Brain microvascular endothelial cell (primary cell): ENCODE results near the gene BIRC2.

Experiments
- DNase-seq: peaks from one replicate; pipeline ENCODE4 v3.0.0-alpha.2; 2020
- H3K27ac ChIP-seq: fragments of 250-450 bp; sonication (Bioruptor Pico); 2 replicates; pipeline ENCODE4 v1.5.1; 2020; ENCODE audit warnings: mild to moderate bottlenecking, moderate library complexity
- H3K27me3 ChIP-seq: fragments of 250-450 bp; sonication (Bioruptor Pico); replicated peaks from 2 replicates; pipeline ENCODE4 v1.5.1; 2020; ENCODE audit warnings: mild to moderate bottlenecking
- H3K36me3 ChIP-seq: fragments of 250-450 bp; sonication (Bioruptor Pico); replicated peaks from 2 replicates; pipeline ENCODE4 v1.5.1; 2020; ENCODE audit warnings: mild to moderate bottlenecking
- H3K4me3 ChIP-seq: 2 replicates; pipeline ENCODE4 v1.5.1; 2011; ENCODE audit warnings: low read depth, mild to moderate bottlenecking, control low read depth, low read length, moderate library complexity
- CTCF ChIP-seq: IDR thresholded peaks from 2 replicates; pipeline ENCODE4 v1.5.1; 2011; ENCODE audit warnings: low read depth, mild to moderate bottlenecking, moderate library complexity, low read length, control low read depth, inconsistent platforms; ENCODE audit errors: missing control alignments
- in situ Hi-C: cut with HindIII; loops from 2 replicates; pipeline ENCODE4 v1.10.0; 2017; ENCODE audit warnings: low sequenced_read_pairs, low pct_ligation_motif_present

The BIRC2 gene

DNA sequence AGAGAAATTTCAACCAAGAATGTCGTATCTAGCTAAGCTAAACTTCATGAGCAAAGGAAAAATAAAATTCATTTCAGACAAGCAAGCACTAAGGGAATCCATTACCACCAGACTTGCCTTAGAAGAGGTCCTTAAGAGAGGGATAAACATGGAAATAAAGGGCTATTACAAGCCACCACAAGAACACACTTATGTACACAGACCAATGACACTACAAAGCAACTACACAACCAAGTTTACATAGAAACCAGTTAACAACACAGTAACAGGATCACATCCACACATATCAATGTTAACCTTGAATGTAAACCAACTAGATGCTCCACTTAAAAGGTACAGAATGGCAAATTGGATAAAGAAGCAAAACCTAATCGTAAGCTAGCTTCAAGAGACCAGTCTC, 67.5 kb downstream of the BIRC2 start:
- Histone ChIP-seq H3K4me3 (no peak overlapping the region), H3K27me3 (no peaks in the 10 kb centered on the region), H3K36me3 (no peaks in the 10 kb centered on the region), H3K27ac (no peak overlapping the region)
- DNase-seq, result no peak
- no peak for TF ChIP-seq CTCF
- in situ Hi-C loops, result no loop called here

- no peak for TF ChIP-seq CTCF
- H3K27ac ChIP-seq, result no peak overlapping the region
- in situ Hi-C loops, result no loop called here
- no peak overlapping the region for H3K4me3 ChIP-seq
- DNase-seq, result no peak
- no peaks in the 10 kb centered on the region for H3K27me3 ChIP-seq
- no peaks in the 10 kb centered on the region for H3K36me3 ChIP-seq
Measured at GRCh38 chr11:102415304-102415916, 68.4 kb downstream of the BIRC2 start.

DNA sequence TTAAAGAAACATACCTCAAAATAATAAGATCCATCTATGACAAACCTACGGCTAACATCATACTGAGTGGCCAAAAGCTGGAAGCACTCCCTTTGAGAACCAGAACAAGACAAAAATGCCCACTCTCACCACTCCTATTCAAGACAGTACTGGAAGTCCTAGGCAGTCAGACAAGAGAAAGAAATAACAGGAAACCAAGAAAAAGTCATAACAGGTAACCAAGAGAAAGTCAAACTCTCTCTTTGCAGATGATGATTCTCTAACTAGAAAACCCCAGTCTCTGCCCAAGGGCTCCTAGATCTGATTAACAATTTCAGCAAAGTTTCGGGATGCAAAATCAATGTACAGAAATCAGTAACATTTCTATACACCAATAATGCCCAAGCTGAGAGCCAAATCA, 70.0 kb downstream of the BIRC2 start:
- H3K27me3 ChIP-seq, result no peaks in the 10 kb centered on the region
- DNase-seq, result no peak
- H3K4me3 ChIP-seq, result no peak overlapping the region
- H3K36me3 ChIP-seq, result no peaks in the 10 kb centered on the region
- TF ChIP-seq CTCF, result no peak
- in situ Hi-C loops, result no loop called here
- no peak overlapping the region for H3K27ac ChIP-seq

DNA sequence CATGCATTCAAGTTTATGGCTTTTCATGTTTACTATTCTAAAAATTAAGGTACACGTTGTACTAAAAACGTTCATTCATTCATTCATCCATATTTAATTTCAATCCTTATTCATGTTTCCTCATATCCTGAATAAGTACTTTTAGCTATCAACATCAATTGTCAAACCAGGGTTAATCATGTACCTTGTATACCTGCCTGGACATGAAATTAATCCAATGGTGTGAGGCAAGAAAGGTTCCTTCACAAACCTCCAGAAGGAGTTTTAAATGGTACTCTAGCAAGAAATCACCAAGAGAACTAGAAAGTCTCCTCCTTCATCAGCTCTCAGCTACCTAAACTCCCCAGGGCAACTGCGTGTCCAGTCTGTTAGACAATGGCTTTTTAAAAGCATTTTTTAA, 72.2 kb downstream of the BIRC2 start:
- H3K27ac ChIP-seq, result no peak overlapping the region
- no peaks in the 10 kb centered on the region for H3K36me3 ChIP-seq
- no peaks in the 10 kb centered on the region for H3K27me3 ChIP-seq
- no peak for DNase-seq
- in situ Hi-C loops, result no loop called here
- no peak overlapping the region for H3K4me3 ChIP-seq
- no peak for TF ChIP-seq CTCF

DNA sequence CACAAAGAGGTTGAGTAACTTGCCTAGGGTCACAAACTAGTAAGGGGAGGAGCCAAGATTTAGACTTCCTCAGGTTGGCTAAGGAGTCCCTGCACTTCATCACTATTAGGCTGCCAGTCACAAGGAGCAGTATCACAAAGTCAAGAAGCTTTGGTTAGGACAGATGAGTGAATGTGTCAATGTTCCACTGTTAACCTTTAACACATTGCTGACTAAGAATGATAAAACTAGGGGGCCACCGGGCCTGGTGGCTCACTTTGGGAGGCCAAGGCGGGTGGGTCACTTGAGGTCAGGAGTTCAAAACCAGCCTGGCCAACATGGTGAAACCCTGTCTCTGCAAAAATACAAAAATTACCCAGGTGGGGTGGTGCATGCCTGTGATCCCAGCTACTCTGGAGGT, 73.5 kb downstream of the BIRC2 start:
- no peak overlapping the region for H3K4me3 ChIP-seq
- no peak overlapping the region for H3K27ac ChIP-seq
- DNase-seq, result no peak
- H3K36me3 ChIP-seq, result no peaks in the 10 kb centered on the region
- in situ Hi-C loops, result no loop called here
- no peak for TF ChIP-seq CTCF
- no peaks in the 10 kb centered on the region for H3K27me3 ChIP-seq

GRCh38 chr11:102421261-102421660, 74.2 kb downstream of the BIRC2 start:
- Histone ChIP-seq H3K4me3 (no peak overlapping the region), H3K36me3 (no peaks in the 10 kb centered on the region), H3K27ac (no peak overlapping the region), H3K27me3 (no peaks in the 10 kb centered on the region)
- DNase-seq, result no peak
- in situ Hi-C loops, result no loop called here
- TF ChIP-seq CTCF, result no peak
